GM12878 (cell line): ENCODE data around the gene ULBP2. TPM values are rescaled to one million over a fixed set of nuclear protein-coding genes. Genes with fewer than 3 reads are reported as not detected.

Source experiments
- ATF2 ChIP-seq: IDR thresholded peaks from 2 replicates; pipeline ENCODE4 v1.6.1; 2012; ENCODE audit warnings: low read length, inconsistent platforms
- ATF7 ChIP-seq: fragments of 450-650 bp; IDR thresholded peaks from 2 replicates; pipeline ENCODE4 v1.6.1; 2016; ENCODE audit warnings: low read depth, mild to moderate bottlenecking
- BHLHE40 ChIP-seq, 2 experiments: fragments of 450-650 bp in 1 of 2; IDR thresholded peaks; 2 replicates each; pipeline ENCODE4 v1.6.1; 2011 to 2017; ENCODE audit warnings: low read depth in 2 of 2, borderline replicate concordance in 1 of 2, improper control_type of control experiment in 1 of 2, low read length in 1 of 2, mild to moderate bottlenecking in 1 of 2
- CREB1 ChIP-seq: IDR thresholded peaks from 2 replicates; pipeline ENCODE4 v1.6.1; 2012; ENCODE audit warnings: low read depth, mild to moderate bottlenecking, inconsistent platforms
- CREM ChIP-seq: IDR thresholded peaks from 2 replicates; pipeline ENCODE4 v1.6.1; 2014; ENCODE audit warnings: antibody characterized with exemption, low read depth
- CTCF ChIP-seq, 3 experiments: IDR thresholded peaks in 2 of 3; conservative IDR thresholded peaks in 1 of 3; 2 replicates each; pipeline ENCODE4 v1.5.1; 2011; ENCODE audit warnings: low read depth in 3 of 3, low read length in 3 of 3, mild to moderate bottlenecking in 3 of 3, control low read depth in 2 of 3, moderate library complexity in 2 of 3, inconsistent platforms in 1 of 3, mixed read lengths in 1 of 3; ENCODE audit not compliant: control insufficient read depth in 2 of 3, insufficient read depth in 1 of 3; ENCODE audit errors: extremely low read depth in 1 of 3
- ELK1 ChIP-seq: IDR thresholded peaks from 2 replicates; pipeline ENCODE4 v1.6.1; 2012; ENCODE audit warnings: low read depth, low read length, improper control_type of control experiment
- EZH2 ChIP-seq: IDR thresholded peaks from 2 replicates; pipeline ENCODE4 v1.6.1; 2012; ENCODE audit warnings: low read depth, mild to moderate bottlenecking, control low read depth, inconsistent platforms, low read length, borderline replicate concordance; ENCODE audit not compliant: control insufficient read depth
- FOXK2 ChIP-seq: fragments of 450-650 bp; IDR thresholded peaks from 2 replicates; pipeline ENCODE4 v1.6.1; 2017; ENCODE audit warnings: mild to moderate bottlenecking, moderate library complexity
- IRF4 ChIP-seq: IDR thresholded peaks from 2 replicates; pipeline ENCODE4 v1.6.1; 2011; ENCODE audit warnings: low read depth, low read length
- JUNB ChIP-seq: IDR thresholded peaks from 2 replicates; pipeline ENCODE4 v1.6.1; 2016; ENCODE audit warnings: antibody characterized with exemption, mild to moderate bottlenecking
- PAX8 ChIP-seq: fragments of 450-650 bp; IDR thresholded peaks from 2 replicates; pipeline ENCODE4 v1.6.1; 2017; ENCODE audit warnings: mild to moderate bottlenecking, moderate library complexity
- RB1 ChIP-seq: fragments of 450-650 bp; formaldehyde crosslinking; IDR thresholded peaks from 2 replicates; pipeline ENCODE4 v1.6.1; 2017; ENCODE audit warnings: mild to moderate bottlenecking, borderline replicate concordance
- RUNX3 ChIP-seq: IDR thresholded peaks from 2 replicates; pipeline ENCODE4 v1.6.1; 2012; ENCODE audit warnings: low read length, inconsistent platforms
- SIX5 ChIP-seq: IDR thresholded peaks from 2 replicates; pipeline ENCODE4 v1.6.1; 2011; ENCODE audit warnings: mild to moderate bottlenecking, low read depth, low read length, moderate library complexity; ENCODE audit not compliant: severe bottlenecking
- SMARCA5 ChIP-seq: fragments of 450-650 bp; IDR thresholded peaks from 2 replicates; pipeline ENCODE4 v1.6.1; 2017; ENCODE audit warnings: mild to moderate bottlenecking
- SMC3 ChIP-seq: IDR thresholded peaks from 2 replicates; pipeline ENCODE4 v1.6.1; 2011; ENCODE audit warnings: low read length, improper control_type of control experiment, borderline replicate concordance
- TARDBP ChIP-seq: IDR thresholded peaks from 2 replicates; pipeline ENCODE4 v1.6.1; 2016; ENCODE audit warnings: borderline replicate concordance
- YY1 ChIP-seq: IDR thresholded peaks from 2 replicates; pipeline ENCODE4 v1.6.1; 2011; ENCODE audit warnings: low read depth, mild to moderate bottlenecking, low read length
- ZNF217 ChIP-seq: fragments of 450-650 bp; IDR thresholded peaks from 2 replicates; pipeline ENCODE4 v1.6.1; 2017; ENCODE audit warnings: antibody characterized with exemption, mild to moderate bottlenecking
- ZNF384 ChIP-seq: IDR thresholded peaks from 2 replicates; pipeline ENCODE4 v1.6.1; 2012; ENCODE audit warnings: low read depth, mild to moderate bottlenecking, low read length, improper control_type of control experiment, borderline replicate concordance
- ZNF592 ChIP-seq: fragments of 450-650 bp; IDR thresholded peaks from 2 replicates; pipeline ENCODE4 v1.6.1; 2017; ENCODE audit warnings: mild to moderate bottlenecking, moderate library complexity
- polyA plus RNA-seq, 11 experiments: library from polyadenylated mRNA; depleted of rRNA in 4 of 11; unstranded in 6 of 11; stranded (reverse) in 5 of 11; fragments of >200 nt; fragmentation: Nextera tagmentation in 4 of 11; fragmentation: Illumina TruSeq in 1 of 11; extraction: Ambion mirVana in 4 of 11; extraction: Trizol in 1 of 11; gene quantifications; 1 replicate in 1 of 11; 2 replicates in 10 of 11; pipeline versions ENCODE4 v1.2.1 to v1.2.3, GENCODE V29; 2011 to 2016; ENCODE audit warnings: inconsistent platforms in 2 of 11, missing spikeins in 2 of 11, low read depth in 1 of 11
- total RNA-seq, 4 experiments: library from RNA; depleted of rRNA in 3 of 4; stranded (reverse); fragments of >200 nt in 3 of 4; fragmentation: Illumina TruSeq in 1 of 4; extraction: Trizol in 1 of 4; gene quantifications; 2 replicates each; pipeline versions ENCODE4 v1.2.1 to v1.2.3, GENCODE V29; 2013 to 2021

The ULBP2 gene
- total and polyA plus RNA-seq, 10 of the 15 experiments (the other 5 are each of a cell fraction or from before 2014, with no cell fraction given), result 0.16 to 2.5 (median 0.22) TPM; not detected in 3

- no peak for TF ChIP-seq ZNF592
- no peak for TF ChIP-seq ELK1
- TF ChIP-seq IRF4, result 0 out of 2 replicates have a peak, but pooled peaks have one; percentile 24
- peak; percentile 93 for TF ChIP-seq SMC3
- peak; percentile 98 for TF ChIP-seq CREB1
- no peak for TF ChIP-seq SIX5
- TF ChIP-seq ZNF384, result no peak
- TF ChIP-seq BHLHE40 (IDR thresholded peaks at IDR 0.05; ENCODE audit: borderline replicate concordance in 1 of 2, low read depth in 2 of 2, low read length in 1 of 2), result peak in 1 of 2 experiments; percentile 68; a peak in 2 of 4 replicates
- no peak for TF ChIP-seq TARDBP
- peak; percentile 84 for TF ChIP-seq ATF2
- no peak for TF ChIP-seq PAX8
- peak; percentile 38 for TF ChIP-seq JUNB
- peak; percentile 7; the same call in 1 of the 2 replicates for TF ChIP-seq FOXK2
- peak; percentile 96 for TF ChIP-seq ATF7
- no peak for TF ChIP-seq SMARCA5
- TF ChIP-seq RB1, result peak; percentile 33; the same call in 1 of the 2 replicates
- 0 out of 2 replicates have a peak, but pooled peaks have one; percentile 38 for TF ChIP-seq ZNF217
- no peak for TF ChIP-seq EZH2
- peak; percentile 61 to 78 (median 77) for TF ChIP-seq CTCF (IDR thresholded peaks at IDR 0.05 in 2 of 3, conservative IDR thresholded peaks at IDR 0.05 in 1 of 3; ENCODE audit: control insufficient read depth in 2 of 3, extremely low read depth in 1 of 3, insufficient read depth in 1 of 3, low read depth in 3 of 3, low read length in 3 of 3)
- TF ChIP-seq CREM, result peak; percentile 97
- peak; percentile 66; the same call in 1 of the 2 replicates for TF ChIP-seq YY1
- TF ChIP-seq RUNX3, result peak; percentile 57; the same call in 1 of the 2 replicates
Measured at GRCh38 chr6:149934249-149935156, 7.3 kb upstream of the ULBP2 start (continued).
